GM23338 (cell line): ENCODE results near the gene HFE. TPM values are rescaled to one million over a fixed set of nuclear protein-coding genes. Genes with fewer than 3 reads are reported as not detected.
A peak's percentile ranks its signal among the peaks of the same experiment; 100 is the strongest.

Experiments used
- ATAC-seq: fragments of 200-7000 bp; cut with Tn5 transposase; 3 replicates; pipeline ENCODE4 v1.9.1; 2020
- DNase-seq: peaks from one replicate; pipeline ENCODE4 v3.0.0-alpha.2; 2015; ENCODE audit warnings: low spot score
- H2AFZ ChIP-seq: fragments of 200-600 bp; sonication (generic); 2 replicates; pipeline ENCODE4 v1.8.0; 2016; ENCODE audit warnings: antibody characterized with exemption, mild to moderate bottlenecking, moderate library complexity
- H3F3A ChIP-seq: fragments of 200-600 bp; sonication (generic); replicated peaks from 2 replicates; pipeline ENCODE4 v1.8.0; 2017; ENCODE audit warnings: antibody characterized with exemption, mixed run types, low read depth
- H3K27ac ChIP-seq: fragments of 200-600 bp; sonication (generic); 2 replicates; pipeline ENCODE4 v1.6.1; 2016; ENCODE audit warnings: low read depth
- H3K27me3 ChIP-seq: fragments of 200-600 bp; sonication (generic); 2 replicates; pipeline ENCODE4 v1.8.0; 2016; ENCODE audit warnings: mild to moderate bottlenecking, mixed run types, moderate library complexity; ENCODE audit not compliant: insufficient read depth
- H3K36me3 ChIP-seq: fragments of 200-600 bp; sonication (generic); 2 replicates; pipeline ENCODE4 v1.8.0; 2016; ENCODE audit warnings: mild to moderate bottlenecking; ENCODE audit not compliant: insufficient read depth
- H3K4me1 ChIP-seq: fragments of 200-600 bp; sonication (generic); 2 replicates; pipeline ENCODE4 v1.8.0; 2016; ENCODE audit warnings: mild to moderate bottlenecking, moderate library complexity; ENCODE audit not compliant: insufficient read depth
- H3K4me2 ChIP-seq: fragments of 200-600 bp; sonication (generic); 2 replicates; pipeline ENCODE4 v1.7.1; 2017; ENCODE audit warnings: mixed run types
- H3K4me3 ChIP-seq: fragments of 200-600 bp; sonication (generic); 2 replicates; pipeline ENCODE4 v1.6.1; 2016; ENCODE audit warnings: mixed run types
- H3K79me2 ChIP-seq: fragments of 200-600 bp; sonication (generic); replicated peaks from 2 replicates; pipeline ENCODE4 v1.8.0; 2017; ENCODE audit warnings: mild to moderate bottlenecking; ENCODE audit not compliant: insufficient read depth
- H3K9me2 ChIP-seq: fragments of 200-600 bp; sonication (generic); 2 replicates; pipeline ENCODE4 v1.8.0; 2017; ENCODE audit not compliant: insufficient read depth
- H4K20me1 ChIP-seq: fragments of 200-600 bp; sonication (generic); replicated peaks from 2 replicates; pipeline ENCODE4 v1.8.0; 2017; ENCODE audit warnings: mild to moderate bottlenecking; ENCODE audit not compliant: insufficient read depth
- H3K27ac Mint-ChIP-seq: 2 replicates; pipeline ENCODE4 v1.8.0; 2020; ENCODE audit warnings: inconsistent platforms, mild to moderate bottlenecking, moderate library complexity, mixed read lengths
- H3K27me3 Mint-ChIP-seq: 3 replicates; pipeline ENCODE4 v1.8.0; 2022; ENCODE audit warnings: low read depth, mild to moderate bottlenecking, moderate library complexity, mixed read lengths, inconsistent platforms; ENCODE audit not compliant: insufficient read depth, poor library complexity
- H3K36me3 Mint-ChIP-seq: 3 replicates; pipeline ENCODE4 v1.8.0; 2021; ENCODE audit warnings: low read depth, mild to moderate bottlenecking, inconsistent platforms, moderate library complexity, mixed read lengths
- H3K4me1 Mint-ChIP-seq: 3 replicates; pipeline ENCODE4 v1.8.0; 2020; ENCODE audit warnings: mild to moderate bottlenecking, inconsistent platforms, mixed read lengths
- H3K4me3 Mint-ChIP-seq: 3 replicates; pipeline ENCODE4 v1.8.0; 2021; ENCODE audit warnings: moderate library complexity, mild to moderate bottlenecking, inconsistent platforms, mixed read lengths
- H3K9me3 Mint-ChIP-seq: 3 replicates; pipeline ENCODE4 v1.8.0; 2020; ENCODE audit warnings: moderate library complexity, mild to moderate bottlenecking, inconsistent platforms, mixed read lengths
- CREB1 ChIP-seq: fragments of 250-450 bp; sonication (Bioruptor Pico); IDR thresholded peaks from 2 replicates; pipeline ENCODE4 v1.5.0; 2020; ENCODE audit warnings: low read depth, mild to moderate bottlenecking, moderate library complexity
- CTCF ChIP-seq, 2 experiments: fragments of 200-600 bp in 1 of 2; sonication (generic) in 1 of 2; conservative IDR thresholded peaks; 2 replicates each; pipeline versions ENCODE4 v1.5.1 to v1.6.1; 2016 to 2017; ENCODE audit warnings: antibody characterized with exemption in 2 of 2, low read depth in 2 of 2, mild to moderate bottlenecking in 2 of 2, moderate library complexity in 1 of 2
- ETS1 ChIP-seq: IDR thresholded peaks from 2 replicates; pipeline ENCODE4 v1.6.1; 2016; ENCODE audit warnings: antibody characterized with exemption
- EZH2 ChIP-seq: fragments of 200-600 bp; sonication (generic); IDR thresholded peaks from one replicate; pipeline ENCODE4 v1.8.0; 2017; ENCODE audit warnings: antibody characterized with exemption, mild to moderate bottlenecking, low read depth; ENCODE audit not compliant: unreplicated experiment
- EZH2phosphoT487 ChIP-seq: fragments of 200-600 bp; sonication (generic); IDR thresholded peaks from one replicate; pipeline ENCODE4 v1.8.1; 2018; ENCODE audit warnings: antibody characterized with exemption; ENCODE audit not compliant: unreplicated experiment
- JUNB ChIP-seq: IDR thresholded peaks from one replicate; pipeline ENCODE4 v1.6.1; 2016; ENCODE audit warnings: antibody characterized with exemption; ENCODE audit not compliant: unreplicated experiment
- POLR2AphosphoS5 ChIP-seq: IDR thresholded peaks from 2 replicates; pipeline ENCODE4 v1.6.1; 2016; ENCODE audit warnings: antibody characterized with exemption, low read depth
- REST ChIP-seq: IDR thresholded peaks from one replicate; pipeline ENCODE4 v1.6.1; 2018; ENCODE audit warnings: antibody characterized with exemption; ENCODE audit not compliant: unreplicated experiment
- ZNF114 ChIP-seq: fragments of 250-450 bp; sonication (Bioruptor Pico); IDR thresholded peaks from 2 replicates; pipeline ENCODE4 v1.5.0; 2020; ENCODE audit warnings: mild to moderate bottlenecking, moderate library complexity
- ZNF331 ChIP-seq: fragments of 250-450 bp; sonication (Bioruptor Pico); IDR thresholded peaks from 2 replicates; pipeline ENCODE4 v1.5.0; 2020; ENCODE audit warnings: low read depth, mild to moderate bottlenecking, moderate library complexity
- polyA plus RNA-seq: library from polyadenylated mRNA; unstranded; fragments of >200 nt; fragmentation: Nextera tagmentation; extraction: Ambion mirVana; gene quantifications from 2 replicates; pipeline ENCODE4 v1.2.1, GENCODE V29; 2016
- total RNA-seq: library from RNA; depleted of rRNA; stranded (reverse); fragments of >200 nt; shearing (Covaris generic); gene quantifications from 2 replicates; pipeline ENCODE4 v1.2.3, GENCODE V29; 2014

Gene HFE
- total and polyA plus RNA-seq, 2 experiments from 2014 or later: 0.53 to 0.63 TPM

- H3K4me1 ChIP-seq: no peaks in the 10 kb centered on the region
- H3K36me3 ChIP-seq: 0 out of 2 replicates have a peak, but pooled peaks cover 4% of the 10 kb centered on the region
- H3K27me3 Mint-ChIP-seq: no peaks in the 10 kb centered on the region
- H3K36me3 Mint-ChIP-seq: no peaks in the 10 kb centered on the region; the same call in 2 of the 3 replicates
- no peak overlapping the region for H3K4me3 ChIP-seq
- no peak overlapping the region for H3K4me2 ChIP-seq
- no peaks in the 10 kb centered on the region for H3K27me3 ChIP-seq
- peak overlapping the region; percentile 5; the same call in 1 of the 2 replicates for H3K27ac Mint-ChIP-seq
- no peak for DNase-seq
- no peak overlapping the region for H2AFZ ChIP-seq
- no peak for ATAC-seq
- no peak overlapping the region for H3K27ac ChIP-seq
- no peaks in the 10 kb centered on the region for H3K9me3 Mint-ChIP-seq
- H3K9me2 ChIP-seq: no peaks in the 10 kb centered on the region
- no peaks in the 10 kb centered on the region for H3F3A ChIP-seq
- H4K20me1 ChIP-seq: no peaks in the 10 kb centered on the region
- H3K4me1 Mint-ChIP-seq: peaks cover 9% of the 10 kb centered on the region
- H3K4me3 Mint-ChIP-seq: no peak overlapping the region; the same call in 2 of the 3 replicates
- TF ChIP-seq ZNF331 (no peak), CTCF (conservative IDR thresholded peaks at IDR 0.05; ENCODE audit: low read depth in 2 of 2) (no peak), POLR2AphosphoS5 (no peak), ETS1 (no peak), JUNB (no peak), EZH2phosphoT487 (no peak), EZH2 (no peak), CREB1 (CRISPR knock-in tag) (no peak), ZNF114 (CRISPR knock-in tag) (no peak)
- no peaks in the 10 kb centered on the region; the same call in 1 of the 2 replicates for H3K79me2 ChIP-seq
These were observed 53.7 kb downstream of the HFE start for GRCh38 chr6:26140967-26141294.

- Mint-ChIP-seq H3K4me1 (peaks cover 9% of the 10 kb centered on the region), H3K9me3 (no peaks in the 10 kb centered on the region), H3K36me3 (no peaks in the 10 kb centered on the region; the same call in 2 of the 3 replicates), H3K4me3 (no peak overlapping the region), H3K27me3 (no peaks in the 10 kb centered on the region), H3K27ac (peak overlapping the region; percentile 5; the same call in 1 of the 2 replicates)
- ATAC-seq (peak; percentile 71), DNase-seq (no peak)
- no peak for TF ChIP-seq EZH2
- TF ChIP-seq ZNF114 (CRISPR knock-in tag): no peak
- TF ChIP-seq EZH2phosphoT487: no peak
- no peak for TF ChIP-seq REST
- no peak for TF ChIP-seq JUNB
- no peaks in the 10 kb centered on the region for H3K27me3 ChIP-seq
- no peaks in the 10 kb centered on the region for H3K9me2 ChIP-seq
- no peak overlapping the region for H3K4me2 ChIP-seq
- no peaks in the 10 kb centered on the region for H3K79me2 ChIP-seq
- no peaks in the 10 kb centered on the region for H3F3A ChIP-seq
- no peaks in the 10 kb centered on the region for H4K20me1 ChIP-seq
- H2AFZ ChIP-seq: no peak overlapping the region; the same call in 1 of the 2 replicates
- H3K27ac ChIP-seq: no peak overlapping the region
- H3K4me3 ChIP-seq: no peak overlapping the region
- H3K4me1 ChIP-seq: no peaks in the 10 kb centered on the region
- H3K36me3 ChIP-seq: 0 out of 2 replicates have a peak, but pooled peaks cover 4% of the 10 kb centered on the region
These were observed 54.2 kb downstream of the HFE start for GRCh38 chr6:26141378-26141904.
